Cerebellar nuclear complex (tissue), 1 donor: Measurements from ENCODE around the gene ZNRF4.
A peak's percentile ranks its signal among the peaks of the same experiment; 100 is the strongest.
"Not testable (repeated sequence)": the region's sequence is repeated elsewhere in the genome, so short reads cannot be mapped to it uniquely, and the experiment has no call there.

Experiments used
- DNase-seq, 2 experiments: peaks; one replicate each; lab custom pipeline; 2025; lab: John Stamatoyannopoulos, UW

ZNRF4 gene, protein sequence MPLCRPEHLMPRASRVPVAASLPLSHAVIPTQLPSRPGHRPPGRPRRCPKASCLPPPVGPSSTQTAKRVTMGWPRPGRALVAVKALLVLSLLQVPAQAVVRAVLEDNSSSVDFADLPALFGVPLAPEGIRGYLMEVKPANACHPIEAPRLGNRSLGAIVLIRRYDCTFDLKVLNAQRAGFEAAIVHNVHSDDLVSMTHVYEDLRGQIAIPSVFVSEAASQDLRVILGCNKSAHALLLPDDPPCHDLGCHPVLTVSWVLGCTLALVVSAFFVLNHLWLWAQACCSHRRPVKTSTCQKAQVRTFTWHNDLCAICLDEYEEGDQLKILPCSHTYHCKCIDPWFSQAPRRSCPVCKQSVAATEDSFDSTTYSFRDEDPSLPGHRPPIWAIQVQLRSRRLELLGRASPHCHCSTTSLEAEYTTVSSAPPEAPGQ

DNA sequence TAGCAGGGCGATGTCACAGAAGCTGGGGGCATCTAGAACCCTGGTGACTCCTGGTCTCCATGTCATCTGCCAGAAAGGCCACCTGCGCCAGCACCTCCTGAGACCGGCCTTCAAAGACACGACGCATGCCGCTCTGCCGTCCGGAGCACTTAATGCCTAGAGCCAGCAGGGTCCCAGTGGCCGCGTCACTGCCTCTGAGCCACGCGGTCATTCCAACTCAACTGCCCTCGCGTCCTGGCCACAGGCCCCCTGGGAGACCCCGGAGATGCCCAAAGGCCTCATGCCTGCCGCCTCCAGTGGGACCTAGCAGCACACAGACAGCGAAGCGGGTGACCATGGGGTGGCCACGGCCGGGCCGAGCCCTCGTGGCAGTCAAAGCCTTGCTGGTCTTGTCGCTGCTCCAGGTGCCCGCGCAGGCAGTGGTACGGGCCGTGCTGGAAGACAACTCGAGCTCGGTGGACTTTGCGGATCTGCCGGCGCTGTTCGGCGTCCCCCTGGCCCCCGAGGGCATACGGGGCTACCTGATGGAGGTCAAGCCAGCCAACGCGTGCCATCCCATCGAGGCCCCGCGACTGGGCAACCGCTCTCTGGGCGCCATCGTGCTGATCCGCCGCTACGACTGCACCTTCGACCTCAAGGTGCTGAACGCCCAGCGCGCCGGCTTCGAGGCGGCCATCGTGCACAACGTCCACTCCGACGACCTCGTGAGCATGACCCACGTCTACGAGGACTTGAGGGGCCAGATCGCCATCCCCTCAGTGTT is at the start of gene ZNRF4:
Gene ZNRF4, plus strand, starts transcription at position 51 of the 763 bp plus-strand sequence. Its CDS starts 75 bp downstream, at position 126.
- DNase-seq = no peak

DNA sequence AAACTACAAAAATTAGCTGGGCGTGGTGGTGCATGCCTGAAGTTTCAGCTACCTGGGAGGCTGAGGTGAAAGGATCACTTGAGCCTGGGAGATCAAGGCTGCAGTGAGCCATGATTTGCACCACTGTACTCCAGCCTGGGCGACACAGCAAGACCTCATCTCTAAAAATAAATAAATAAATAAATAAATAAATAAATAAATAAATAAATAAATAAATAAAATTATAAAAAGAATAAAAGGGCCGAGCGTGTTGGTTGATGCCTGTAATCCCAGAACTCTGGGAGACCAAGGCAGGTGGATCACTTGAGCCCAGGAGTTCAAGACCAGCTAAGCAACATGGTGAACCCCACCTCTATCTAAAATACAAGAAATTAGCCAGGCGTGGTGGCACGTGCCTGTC is 49.0 kb upstream of the ZNRF4 start:
- DNase-seq = not testable (repeated sequence)

DNA sequence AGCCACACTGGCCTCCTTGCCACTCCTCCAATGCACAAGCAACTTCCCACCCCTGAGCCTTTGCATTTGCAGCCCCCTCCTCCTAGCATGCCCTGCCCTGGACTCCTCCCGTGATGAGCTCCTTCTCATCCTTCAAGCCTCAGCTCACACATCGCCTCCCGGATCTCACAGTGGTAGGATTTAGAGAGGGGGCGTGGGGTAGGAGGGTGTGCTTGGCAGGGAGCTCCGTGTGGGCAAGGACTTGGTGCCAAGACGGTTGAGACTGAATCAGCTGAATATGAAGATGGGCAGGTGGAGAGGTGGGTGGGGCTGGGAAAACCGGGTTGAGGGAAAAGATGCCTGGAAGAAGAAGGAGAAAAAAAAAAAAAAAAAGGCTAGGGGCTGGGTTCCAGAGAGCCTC is 48.4 kb upstream of the ZNRF4 start:
- no peak for DNase-seq

DNA sequence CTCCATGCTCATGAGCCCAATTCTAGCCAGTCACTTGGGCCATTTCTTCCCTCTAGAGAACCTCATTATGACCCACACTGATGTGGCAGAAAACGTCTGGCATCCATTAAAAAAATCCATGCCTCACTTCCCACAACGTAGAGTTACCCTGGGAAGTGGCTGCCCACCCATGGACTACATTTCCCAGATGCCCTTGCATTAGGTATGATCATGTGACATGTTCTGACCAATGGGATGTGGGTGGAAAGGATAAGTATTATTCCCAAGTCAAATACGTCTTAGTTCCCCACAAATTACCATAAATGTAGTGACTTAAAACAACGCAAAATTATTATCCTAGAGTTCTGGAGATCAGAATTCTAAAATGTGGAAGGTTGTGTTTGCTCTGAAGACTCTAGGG is 47.9 kb upstream of the ZNRF4 start:
- DNase-seq = no peak

DNA sequence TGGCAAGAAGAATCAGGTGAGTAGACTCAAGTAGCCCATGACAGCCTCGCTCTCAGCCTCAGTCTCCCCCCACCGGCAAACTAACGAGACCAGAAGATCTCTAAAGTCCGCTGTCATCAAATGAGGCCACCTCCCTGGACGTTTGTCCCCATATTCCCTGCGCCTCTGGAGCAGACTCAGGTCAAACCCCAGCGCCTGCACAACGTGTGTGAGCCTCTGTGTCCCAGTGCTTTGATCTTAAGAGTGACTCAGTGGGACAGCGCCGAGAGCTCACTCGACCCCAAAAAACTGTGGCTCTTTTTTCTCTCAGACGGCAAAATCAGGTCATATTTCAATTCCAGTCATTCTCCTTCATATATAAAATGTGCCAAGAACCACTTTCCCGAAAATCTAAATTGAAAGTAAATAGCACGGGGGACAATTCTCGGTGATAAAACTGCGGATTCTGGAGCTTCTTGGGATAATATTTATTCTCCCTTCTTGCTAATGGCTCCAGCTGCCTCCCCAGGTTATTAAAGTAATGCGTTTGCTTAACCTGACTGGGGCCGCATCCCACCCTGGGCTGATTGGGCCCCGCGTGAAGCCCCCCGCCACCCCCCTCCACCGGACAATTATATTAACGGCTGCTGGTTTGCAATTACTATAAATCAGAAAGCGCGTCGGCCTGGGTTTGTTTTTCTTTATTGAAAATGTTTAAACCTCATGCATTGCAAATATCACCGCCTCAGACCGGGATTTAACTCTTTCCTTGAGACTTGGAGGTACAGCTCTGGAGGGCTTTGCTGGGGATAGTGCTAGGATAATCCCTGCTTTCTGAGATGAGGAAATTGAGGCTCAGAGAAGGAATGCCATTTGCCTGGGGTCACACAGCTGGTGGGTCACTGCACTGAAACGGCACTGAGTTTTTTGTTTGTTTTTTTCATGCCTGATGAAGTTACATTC is 37.5 kb upstream of the ZNRF4 start:
- no peak for DNase-seq

DNA sequence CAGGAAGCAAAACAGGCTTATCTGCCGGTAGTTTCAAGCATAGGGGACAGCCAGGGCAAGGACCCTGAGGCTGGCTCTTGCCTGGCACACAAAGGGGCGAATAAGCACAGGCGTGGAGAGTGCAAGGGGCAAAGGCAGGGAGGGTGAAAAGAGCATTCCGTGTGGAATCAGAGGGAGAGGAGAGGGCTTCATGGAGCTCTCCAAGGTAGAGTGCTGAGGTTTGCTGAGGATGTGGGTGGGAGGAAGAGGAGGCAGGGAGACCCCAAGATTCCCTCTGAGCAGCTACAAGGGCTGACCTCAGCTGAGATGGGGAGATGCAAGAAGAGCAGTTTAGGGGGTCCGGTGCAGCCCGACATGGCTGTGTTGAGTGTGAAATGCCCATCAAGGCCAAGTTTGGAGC is 36.5 kb upstream of the ZNRF4 start:
- no peak for DNase-seq

DNA sequence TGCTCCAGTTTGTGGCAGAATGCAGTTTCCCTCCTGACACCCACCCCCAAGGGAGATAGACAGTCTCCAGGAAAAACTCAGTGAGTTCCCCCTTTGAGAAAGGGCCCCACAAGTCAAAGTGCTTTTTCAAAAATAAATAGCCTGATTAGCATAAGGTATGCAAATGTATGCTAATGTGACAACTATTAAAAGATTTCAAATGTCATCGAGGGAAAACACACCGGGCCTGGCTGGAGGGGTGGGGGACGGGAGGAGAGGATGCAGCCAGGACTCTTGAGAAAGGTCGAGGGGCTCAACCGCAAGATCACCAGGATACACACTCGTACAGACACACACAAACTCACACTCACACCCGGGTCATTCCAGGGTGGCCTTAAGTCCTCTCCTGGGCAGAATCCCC is 34.3 kb upstream of the ZNRF4 start:
- DNase-seq = no peak

DNA sequence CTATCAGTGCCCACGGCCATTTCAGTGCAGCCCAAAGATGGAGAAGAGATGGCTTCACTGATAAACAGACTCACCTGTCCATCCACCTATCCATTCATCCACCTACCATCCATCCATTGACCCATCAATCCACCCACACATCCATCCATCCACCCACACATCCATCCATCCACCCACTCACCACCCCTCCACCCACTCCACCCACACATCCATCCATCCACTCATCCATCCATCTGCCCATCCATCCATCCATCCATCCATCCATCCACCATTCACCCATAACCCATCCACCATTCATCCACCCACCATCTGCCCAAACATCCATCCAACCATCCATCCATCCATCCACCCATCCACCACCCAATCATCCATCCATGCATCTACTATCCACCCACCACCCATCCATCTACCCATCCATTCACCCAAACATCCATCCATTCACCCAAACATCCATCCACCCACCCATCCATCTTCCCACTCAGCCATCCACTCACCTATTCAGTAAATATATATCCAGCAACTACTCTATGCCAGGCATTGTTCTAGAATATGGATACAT is 31.6 kb upstream of the ZNRF4 start:
- DNase-seq = no peak

DNA sequence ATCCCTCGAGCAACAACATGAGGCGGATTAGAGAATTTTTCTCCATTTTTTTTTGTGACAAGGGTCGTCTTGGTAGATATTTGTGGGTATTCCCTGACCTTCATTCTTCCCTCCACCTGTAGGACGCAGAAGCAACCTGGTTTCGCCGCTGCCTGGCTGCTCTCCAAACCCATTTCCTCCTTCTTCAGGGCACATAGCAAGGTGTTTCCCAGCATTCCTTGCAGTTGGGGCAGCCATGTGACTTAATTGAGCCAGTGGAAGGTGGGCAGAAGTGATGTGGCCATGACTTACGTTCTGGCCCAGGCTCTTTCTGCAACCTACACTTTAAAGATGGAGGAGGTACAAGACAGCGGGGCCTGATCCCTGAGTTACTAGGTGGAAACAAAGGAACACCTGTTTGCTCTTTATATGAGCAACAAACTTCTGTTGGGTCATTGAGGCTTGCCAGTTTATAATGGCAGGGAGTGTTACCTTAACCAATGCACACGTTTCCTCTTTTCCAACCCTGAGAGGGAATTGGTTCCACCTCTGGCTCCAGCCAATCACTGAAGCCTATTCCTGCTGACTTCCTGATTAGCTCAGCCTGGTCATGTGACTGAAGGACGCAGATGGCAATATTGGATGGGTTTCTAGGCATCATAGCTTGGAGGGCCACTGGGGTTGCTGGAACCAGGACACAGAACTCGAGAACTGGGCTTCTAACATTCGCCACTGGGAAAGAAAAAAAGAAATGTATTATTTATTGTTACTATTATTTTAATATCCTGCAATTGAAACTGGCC is 30.8 kb upstream of the ZNRF4 start:
- no peak for DNase-seq

DNA sequence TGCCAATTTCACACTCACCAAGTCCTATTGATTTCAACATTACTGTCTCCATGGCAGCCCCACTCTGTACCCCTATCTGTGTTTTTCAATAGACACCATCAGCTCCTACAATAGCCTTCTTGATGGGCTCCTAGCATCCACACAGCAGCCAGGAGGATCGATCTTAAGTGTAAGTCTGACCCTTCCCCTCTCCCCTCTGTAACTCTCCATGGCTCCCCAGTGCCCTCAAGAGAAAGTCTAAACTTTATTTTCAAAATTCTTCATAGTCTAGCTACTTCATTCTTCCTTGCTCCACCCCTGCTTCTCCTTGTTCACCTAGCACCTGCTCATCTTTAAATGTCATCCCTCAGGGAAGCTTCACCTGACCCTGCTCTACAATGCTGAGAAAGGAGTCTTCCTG is 30.0 kb upstream of the ZNRF4 start:
- DNase-seq = no peak

DNA sequence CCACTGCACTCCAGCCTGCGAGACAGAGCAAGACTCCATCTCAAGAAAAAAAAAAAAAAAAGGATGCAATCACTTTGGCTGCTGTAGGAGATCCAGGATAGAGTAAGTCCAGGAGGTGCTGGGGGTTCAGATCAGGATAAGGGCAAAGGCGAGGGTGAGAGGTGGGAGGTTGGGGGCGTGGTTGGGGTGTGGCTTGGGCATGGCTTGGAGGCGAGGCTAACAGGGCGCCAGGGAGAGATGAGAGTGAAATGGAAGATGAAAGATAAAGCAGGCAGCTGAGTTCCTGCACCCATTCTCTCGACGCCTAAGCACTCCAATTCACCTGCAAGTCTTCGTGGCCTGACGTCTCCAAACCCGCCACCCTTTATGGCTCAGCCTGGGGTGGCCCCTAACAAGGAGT is 25.0 kb upstream of the ZNRF4 start:
- no peak for DNase-seq

DNA sequence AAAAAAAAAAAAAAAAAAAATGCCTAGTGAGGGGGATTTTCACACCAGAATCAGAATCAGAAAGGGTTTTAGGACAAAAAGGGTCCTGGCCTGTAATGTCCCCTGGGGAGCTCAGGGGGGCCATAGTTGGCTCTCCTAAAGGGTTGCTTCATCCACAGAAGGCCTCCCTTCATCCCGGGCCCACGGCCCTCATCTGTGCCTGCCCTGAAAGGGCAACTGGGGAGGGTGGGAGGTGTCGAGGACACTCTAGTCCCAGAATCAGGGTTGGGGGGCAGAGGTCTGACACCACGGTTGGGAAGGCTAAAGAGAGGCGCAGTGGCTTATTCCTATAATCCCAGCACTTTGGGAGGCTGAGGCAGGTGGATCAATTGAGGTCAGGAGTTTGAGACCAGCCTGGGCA is 22.5 kb upstream of the ZNRF4 start:
- no peak for DNase-seq

DNA sequence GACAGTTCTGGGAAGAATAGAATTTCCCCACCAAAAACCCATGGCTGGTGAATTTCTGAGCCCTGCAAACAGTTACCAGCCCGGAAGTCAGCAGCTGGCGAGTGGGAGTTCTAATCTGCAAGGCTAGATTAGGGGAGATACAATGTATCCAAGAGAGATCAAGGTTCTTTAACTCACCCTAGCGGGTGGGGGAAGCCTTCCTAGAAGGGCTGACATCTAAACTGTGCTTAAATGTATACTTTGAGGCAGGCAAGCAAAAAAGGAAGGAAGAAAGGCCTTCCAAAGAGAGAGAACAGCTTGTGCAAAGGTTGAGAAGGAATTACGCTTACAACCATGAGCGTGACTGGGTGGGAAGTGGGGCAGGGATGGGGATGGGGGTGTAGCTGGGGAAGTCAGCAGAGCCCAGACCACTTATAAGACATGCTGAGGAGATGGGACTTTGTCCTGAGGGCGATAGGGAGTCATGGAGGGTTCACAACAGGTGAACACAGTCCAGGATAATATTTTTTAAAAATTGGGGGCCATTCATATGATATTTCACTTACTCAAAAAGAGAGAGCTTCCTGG is 20.8 kb upstream of the ZNRF4 start:
- no peak for DNase-seq

DNA sequence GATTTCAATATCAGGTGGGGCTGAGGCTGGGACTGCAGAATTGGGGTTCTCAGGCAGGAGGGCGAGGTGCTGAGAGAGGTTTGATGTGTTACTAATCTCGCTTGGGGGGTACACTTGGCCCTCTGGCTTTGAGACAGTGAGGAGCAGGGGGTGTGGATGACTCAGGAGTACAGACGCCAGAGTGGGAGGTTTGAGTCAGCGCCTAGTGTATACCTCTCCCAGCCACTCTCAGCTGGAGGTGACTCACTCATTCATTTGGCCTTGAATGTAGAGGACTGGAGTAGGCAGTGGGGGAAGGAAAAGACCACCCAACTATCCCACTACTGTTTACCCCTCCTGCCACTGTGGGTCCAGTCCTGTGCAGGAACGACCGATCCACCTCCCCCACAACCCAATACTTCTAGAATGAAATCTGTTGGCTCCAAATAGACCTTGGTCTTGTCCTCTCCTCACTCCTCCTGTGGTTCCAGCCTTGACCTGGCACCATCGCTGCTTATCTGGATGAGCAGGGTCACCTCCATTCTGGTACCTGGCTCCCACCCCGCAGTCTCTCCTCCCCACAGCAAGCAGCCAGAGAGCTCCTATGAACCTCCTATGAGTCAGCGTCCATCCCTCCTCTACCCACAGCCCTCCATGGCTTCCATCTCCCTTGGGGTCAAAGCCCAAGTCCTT is 20.1 kb upstream of the ZNRF4 start:
- no peak for DNase-seq

DNA sequence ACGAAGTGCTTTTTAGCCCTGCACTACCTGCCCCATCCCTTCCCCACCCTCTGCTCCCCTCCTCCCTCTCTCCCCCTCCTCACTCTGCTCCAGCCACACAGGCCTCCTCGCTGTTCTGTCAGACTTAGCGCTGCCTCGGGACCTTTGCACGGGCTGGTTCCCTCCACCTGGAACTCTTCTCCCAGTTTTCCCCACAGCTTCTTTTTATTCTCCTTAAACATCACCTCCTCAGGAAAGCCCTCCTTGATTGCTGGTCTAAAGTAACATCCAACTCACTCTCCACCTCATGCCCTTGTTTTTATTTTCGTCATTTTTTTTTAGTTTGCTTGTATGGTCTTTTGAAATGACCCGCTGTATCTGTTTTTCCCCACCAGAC is 19.6 kb upstream of the ZNRF4 start:
- no peak for DNase-seq

DNA sequence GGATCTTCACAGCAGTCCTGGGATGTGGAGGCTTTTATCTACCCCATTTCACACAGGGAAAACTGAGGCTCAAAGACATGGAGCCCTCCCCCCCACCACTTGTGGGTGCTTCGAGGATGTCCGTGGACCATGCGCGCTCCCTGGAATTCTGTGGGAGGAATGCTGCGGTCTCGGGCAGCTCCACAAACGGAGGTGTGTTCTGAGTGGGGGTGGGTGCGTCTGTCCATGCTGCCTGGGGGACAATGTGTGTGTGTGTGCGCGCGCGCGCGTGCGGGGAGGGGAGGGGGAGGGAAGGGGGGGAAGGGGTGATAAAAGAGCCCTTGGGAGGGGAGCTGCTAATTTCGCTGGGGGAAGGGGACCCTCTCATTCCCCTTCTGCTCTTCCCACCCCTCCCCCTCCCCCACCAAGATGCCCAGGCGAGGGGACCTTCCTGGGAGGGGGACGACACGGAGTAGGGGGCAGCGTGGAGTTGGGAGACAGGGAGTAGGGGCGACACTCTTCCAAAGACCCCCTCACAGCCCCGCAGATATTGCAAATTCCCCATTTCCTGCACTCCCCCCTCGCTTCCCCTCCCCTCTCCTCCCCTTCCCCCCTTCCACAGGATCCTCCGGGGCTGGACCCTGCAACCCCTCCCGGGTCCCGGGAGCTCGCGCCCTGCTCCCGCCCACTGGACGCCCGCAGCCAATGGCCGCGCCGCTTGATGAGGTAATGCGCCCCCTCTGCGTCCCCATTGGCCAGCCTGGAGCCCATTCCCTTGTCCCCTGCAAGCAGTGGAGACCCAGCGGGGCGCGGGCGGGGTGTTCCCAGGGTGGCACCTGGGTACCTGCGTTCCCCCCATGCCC is 18.9 kb upstream of the ZNRF4 start:
- DNase-seq = peak; percentile 32 to 75

DNA sequence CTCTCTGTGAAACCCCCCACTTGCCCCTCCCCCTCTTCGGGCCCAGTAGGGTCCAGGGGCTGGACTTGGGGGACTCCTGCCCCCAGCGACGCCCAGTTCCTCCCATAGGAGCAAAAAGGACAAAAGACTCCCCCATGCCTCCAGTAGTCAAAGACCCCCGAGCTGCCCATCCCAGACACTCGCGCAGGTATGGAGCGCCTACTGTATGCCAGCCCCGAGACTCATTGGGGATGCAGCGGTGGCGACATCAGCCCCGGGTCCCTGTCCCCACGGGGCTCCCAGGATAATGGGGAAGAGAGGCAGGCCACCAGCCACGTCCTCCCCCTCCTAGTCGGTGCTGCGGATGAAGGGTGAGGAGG is 18.3 kb upstream of the ZNRF4 start:
- no peak for DNase-seq

DNA sequence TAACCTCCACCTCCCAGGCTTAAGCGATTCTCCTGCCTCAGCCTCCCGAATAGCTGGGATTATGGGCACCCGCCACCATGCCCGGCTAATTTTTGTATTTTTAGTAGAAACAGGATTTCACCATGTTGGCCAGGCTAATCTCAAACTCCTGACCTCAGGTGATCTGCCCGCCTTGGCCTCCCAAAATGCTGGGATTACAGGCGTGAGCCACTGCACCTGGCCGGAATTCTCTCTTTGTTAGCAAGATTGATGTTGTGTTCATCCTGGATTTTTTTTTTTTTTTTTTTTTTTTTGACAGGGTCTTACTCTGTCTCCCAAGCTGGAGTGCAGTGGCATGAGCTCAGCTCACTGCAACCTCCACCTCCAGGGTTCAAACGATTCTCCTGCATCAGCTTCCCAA is 16.5 kb upstream of the ZNRF4 start:
- not testable (repeated sequence) for DNase-seq

DNA sequence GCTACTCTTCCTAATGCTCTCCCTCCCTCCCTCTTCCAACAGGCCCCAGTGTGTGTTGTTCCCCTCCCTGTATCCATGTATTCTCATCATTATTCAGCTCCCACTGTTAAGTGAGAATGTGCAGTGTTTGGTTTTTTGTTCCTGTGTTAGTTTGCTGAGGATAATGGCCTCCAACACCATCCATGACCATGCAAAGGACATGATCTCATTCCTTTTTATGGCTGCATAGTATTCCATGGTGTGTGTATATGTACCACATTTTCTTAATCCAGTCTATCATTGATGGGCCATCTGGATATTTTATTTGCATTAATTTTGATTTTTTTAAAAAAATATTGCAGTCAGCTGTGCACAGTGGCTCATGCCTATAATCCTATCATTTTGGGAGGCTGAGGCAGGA is 15.8 kb upstream of the ZNRF4 start:
- no peak for DNase-seq
